K562 (cell line): ENCODE data around the gene EFHC1. TPM values are rescaled to one million over a fixed set of nuclear protein-coding genes. Genes with fewer than 3 reads are reported as not detected.

Experiments
- ATAC-seq: fragments of 200-7000 bp; cut with Tn5 transposase; 3 replicates; pipeline ENCODE4 v1.9.1; 2020; ENCODE audit warnings: moderate library complexity
- BruUV-seq: library from RNA; stranded (reverse); fragments of 400-500 nt; replicated peaks from 2 replicates; lab custom pipeline; 2021; lab: Mats Ljungman, UMichigan
- CTCF ChIA-PET: fragments of 300-600 bp; formaldehyde crosslinking; extraction: SDS; loops from one replicate; lab custom pipeline; 2021; ENCODE audit warnings: low intra/inter-chr PET ratio; lab: Yijun Ruan, JAX
- POLR2A ChIA-PET: fragments of 300-600, 350-650 bp; sonication (Branson Sonifier 250); formaldehyde crosslinking; extraction: SDS; loops from one replicate; lab custom pipeline; 2021; ENCODE audit warnings: antibody characterized with exemption, inconsistent platforms; lab: Yijun Ruan, JAX
- DNase-seq, 4 experiments: peaks; one replicate each; pipeline versions ENCODE4 v3.0.0 to v3.0.0-alpha.2; 2011 to 2018; ENCODE audit warnings: low spot score in 3 of 4, mixed read lengths in 3 of 4; ENCODE audit errors: extremely low read depth in 1 of 4
- FAIRE-seq: peaks from 2 replicates; lab custom pipeline; 2011; peaks lifted over from hg19 to GRCh38; lab: Jason Lieb, UNC
- H2AFZ ChIP-seq: 2 replicates; pipeline ENCODE4 v1.6.0; 2011; ENCODE audit warnings: low read depth, low read length, control low read depth, inconsistent platforms
- H3K27ac ChIP-seq: fragments of 200-600 bp; 3 replicates; pipeline ENCODE4 v1.8.0; 2011; ENCODE audit warnings: low read depth, mild to moderate bottlenecking, control low read depth, inconsistent platforms, low read length, moderate library complexity, mixed read lengths; ENCODE audit errors: extremely low read depth
- H3K27me3 ChIP-seq, 2 experiments: fragments of 300-600 bp in 1 of 2; 2 replicates in 1 of 2; 3 replicates in 1 of 2; pipeline versions ENCODE4 v1.6.0 to v1.8.0; 2011; ENCODE audit warnings: inconsistent platforms in 2 of 2, low read length in 2 of 2, mild to moderate bottlenecking in 1 of 2, mixed read lengths in 1 of 2, moderate library complexity in 1 of 2; ENCODE audit not compliant: control insufficient read depth in 2 of 2, insufficient read depth in 2 of 2
- H3K36me3 ChIP-seq: fragments of 300-600 bp; 3 replicates; pipeline ENCODE4 v1.8.0; 2011; ENCODE audit warnings: mild to moderate bottlenecking, low read length, inconsistent platforms; ENCODE audit not compliant: control insufficient read depth, insufficient read depth
- H3K4me1 ChIP-seq, 2 experiments: fragments of 200-600 bp in 1 of 2; replicated peaks in 1 of 2; 2 replicates in 1 of 2; 3 replicates in 1 of 2; pipeline versions ENCODE4 v1.5.1 to v1.8.0; 2011; ENCODE audit warnings: inconsistent platforms in 2 of 2, low read length in 2 of 2, mild to moderate bottlenecking in 1 of 2, mixed read lengths in 1 of 2, moderate library complexity in 1 of 2; ENCODE audit not compliant: control insufficient read depth in 2 of 2, insufficient read depth in 2 of 2
- H3K4me2 ChIP-seq: 2 replicates; pipeline ENCODE4 v1.6.1; 2011; ENCODE audit warnings: low read length, control low read depth, inconsistent platforms, mixed read lengths; ENCODE audit not compliant: insufficient read depth
- H3K4me3 ChIP-seq: fragments of 200-600 bp; sonication (generic), shearing (Covaris generic); 2 replicates; pipeline ENCODE4 v1.5.1; 2016; ENCODE audit warnings: control low read depth, inconsistent platforms
- H3K79me2 ChIP-seq: fragments of 200-600 bp; 3 replicates; pipeline ENCODE4 v1.8.0; 2011; ENCODE audit warnings: low read length, inconsistent platforms; ENCODE audit not compliant: control insufficient read depth, insufficient read depth
- H3K9ac ChIP-seq, 2 experiments: 2 replicates each; pipeline versions ENCODE4 v1.6.0 to v1.6.1; 2011; ENCODE audit warnings: low read depth in 2 of 2, low read length in 2 of 2, control low read depth in 1 of 2, inconsistent platforms in 1 of 2, mild to moderate bottlenecking in 1 of 2, mixed read lengths in 1 of 2; ENCODE audit not compliant: insufficient read depth in 1 of 2
- H3K9me1 ChIP-seq: one replicate; pipeline ENCODE4 v1.6.0; 2011; ENCODE audit warnings: inconsistent platforms, mild to moderate bottlenecking, low read length, moderate library complexity; ENCODE audit not compliant: control insufficient read depth, insufficient read depth
- H3K9me3 ChIP-seq: replicated peaks from 2 replicates; pipeline ENCODE4 v1.5.1; 2011; ENCODE audit warnings: low read depth, low read length, inconsistent platforms; ENCODE audit not compliant: control insufficient read depth, insufficient read depth
- H4K20me1 ChIP-seq: replicated peaks from 2 replicates; pipeline ENCODE4 v1.6.1; 2011; ENCODE audit warnings: low read length, inconsistent platforms, mixed read lengths; ENCODE audit not compliant: control insufficient read depth, insufficient read depth
- CBX8 ChIP-seq: fragments of 200-600 bp; sonication (generic); IDR thresholded peaks from 2 replicates; pipeline ENCODE4 v1.6.1; 2012; ENCODE audit warnings: borderline replicate concordance, mixed run types, low read depth, mild to moderate bottlenecking, moderate library complexity, mixed read lengths, low read length, control low read depth, inconsistent platforms; ENCODE audit not compliant: poor library complexity, severe bottlenecking; ENCODE audit errors: extremely low read depth
- HDGF ChIP-seq: fragments of 450-650 bp; IDR thresholded peaks from 2 replicates; pipeline ENCODE4 v1.6.1; 2016
- PRPF4 ChIP-seq: fragments of 200-400 bp; formaldehyde crosslinking; IDR thresholded peaks from one replicate; pipeline ENCODE4 v1.6.1; 2017; ENCODE audit warnings: low read length, low read depth, mild to moderate bottlenecking; ENCODE audit not compliant: insufficient read depth, poor library complexity, severe bottlenecking
- TOE1 ChIP-seq, 2 experiments: fragments of 450-650 bp in 1 of 2; sonication (generic) in 1 of 2; formaldehyde crosslinking in 1 of 2; IDR thresholded peaks; 2 replicates each; pipeline versions ENCODE4 v1.7.1 to v1.8.0; 2016 to 2022; ENCODE audit warnings: borderline replicate concordance in 2 of 2, mild to moderate bottlenecking in 2 of 2, antibody characterized with exemption in 1 of 2, inconsistent platforms in 1 of 2, low read depth in 1 of 2, missing genetic modification reagents in 1 of 2, moderate library complexity in 1 of 2
- ZNF699 ChIP-seq: fragments of 250-450 bp; sonication (Bioruptor Pico); IDR thresholded peaks from 2 replicates; pipeline ENCODE4 v1.8.0; 2021; ENCODE audit warnings: mild to moderate bottlenecking, moderate library complexity; ENCODE audit not compliant: insufficient replicate concordance
- WGBS: fragments of 100-300 bp; shearing (Covaris generic); methylation state at CpG from one replicate; pipeline ENCODE4 v1.1.6; 2016; ENCODE audit warnings: low coverage, mixed read lengths; ENCODE audit not compliant: insufficient coverage; ENCODE audit errors: missing lambda C conversion rate; 5-methylcytosine and 5-hydroxymethylcytosine counted together
- in situ Hi-C: fragments of 300-500 bp; cut with MboI; formaldehyde crosslinking; loops from 4 replicates; pipeline ENCODE4 v1.15.0; 2018; ENCODE audit warnings: inconsistent platforms, mixed read lengths
- intact Hi-C: fragments of 100-400 bp; cut with micrococcal nuclease; formaldehyde crosslinking; loops from 2 replicates; pipeline ENCODE4 v1.14.2; 2022
- polyA plus RNA-seq, 8 experiments: library from polyadenylated mRNA; depleted of rRNA in 4 of 8; stranded (reverse) in 5 of 8; unstranded in 3 of 8; fragments of >200 nt; fragmentation: Nextera tagmentation in 2 of 8; fragmentation: Illumina TruSeq in 1 of 8; extraction: Ambion mirVana in 2 of 8; extraction: Trizol in 1 of 8; gene quantifications; 2 replicates each; pipeline versions ENCODE4 v1.2.1 to v1.2.3, GENCODE V29; 2011 to 2014; ENCODE audit warnings: inconsistent platforms in 1 of 8, missing spikeins in 1 of 8
- total RNA-seq, 7 experiments: library from RNA; depleted of rRNA in 6 of 7; stranded (reverse); fragments of >200 nt in 6 of 7; fragmentation: Illumina TruSeq in 2 of 7; extraction: Trizol in 2 of 7; gene quantifications; 2 replicates each; pipeline versions ENCODE4 v1.2.1 to v1.2.3, GENCODE V29; 2011 to 2021; ENCODE audit warnings: low replicate concordance in 1 of 7
- TF ChIP-seq, protein P1 (sequence below), 2 experiments: fragments of 450-650 bp; IDR thresholded peaks; 2 replicates each; pipeline ENCODE4 v1.6.1; 2018; ENCODE audit warnings: mild to moderate bottlenecking in 2 of 2, low read depth in 1 of 2; ENCODE audit not compliant: partially characterized antibody in 2 of 2

Gene EFHC1
- total and polyA plus RNA-seq, 9 of the 15 experiments (the other 6 are each of a cell fraction or from before 2014, with no cell fraction given): 9.5 to 31.0 (median 14.9) TPM

- TF ChIP-seq, protein P1, sequence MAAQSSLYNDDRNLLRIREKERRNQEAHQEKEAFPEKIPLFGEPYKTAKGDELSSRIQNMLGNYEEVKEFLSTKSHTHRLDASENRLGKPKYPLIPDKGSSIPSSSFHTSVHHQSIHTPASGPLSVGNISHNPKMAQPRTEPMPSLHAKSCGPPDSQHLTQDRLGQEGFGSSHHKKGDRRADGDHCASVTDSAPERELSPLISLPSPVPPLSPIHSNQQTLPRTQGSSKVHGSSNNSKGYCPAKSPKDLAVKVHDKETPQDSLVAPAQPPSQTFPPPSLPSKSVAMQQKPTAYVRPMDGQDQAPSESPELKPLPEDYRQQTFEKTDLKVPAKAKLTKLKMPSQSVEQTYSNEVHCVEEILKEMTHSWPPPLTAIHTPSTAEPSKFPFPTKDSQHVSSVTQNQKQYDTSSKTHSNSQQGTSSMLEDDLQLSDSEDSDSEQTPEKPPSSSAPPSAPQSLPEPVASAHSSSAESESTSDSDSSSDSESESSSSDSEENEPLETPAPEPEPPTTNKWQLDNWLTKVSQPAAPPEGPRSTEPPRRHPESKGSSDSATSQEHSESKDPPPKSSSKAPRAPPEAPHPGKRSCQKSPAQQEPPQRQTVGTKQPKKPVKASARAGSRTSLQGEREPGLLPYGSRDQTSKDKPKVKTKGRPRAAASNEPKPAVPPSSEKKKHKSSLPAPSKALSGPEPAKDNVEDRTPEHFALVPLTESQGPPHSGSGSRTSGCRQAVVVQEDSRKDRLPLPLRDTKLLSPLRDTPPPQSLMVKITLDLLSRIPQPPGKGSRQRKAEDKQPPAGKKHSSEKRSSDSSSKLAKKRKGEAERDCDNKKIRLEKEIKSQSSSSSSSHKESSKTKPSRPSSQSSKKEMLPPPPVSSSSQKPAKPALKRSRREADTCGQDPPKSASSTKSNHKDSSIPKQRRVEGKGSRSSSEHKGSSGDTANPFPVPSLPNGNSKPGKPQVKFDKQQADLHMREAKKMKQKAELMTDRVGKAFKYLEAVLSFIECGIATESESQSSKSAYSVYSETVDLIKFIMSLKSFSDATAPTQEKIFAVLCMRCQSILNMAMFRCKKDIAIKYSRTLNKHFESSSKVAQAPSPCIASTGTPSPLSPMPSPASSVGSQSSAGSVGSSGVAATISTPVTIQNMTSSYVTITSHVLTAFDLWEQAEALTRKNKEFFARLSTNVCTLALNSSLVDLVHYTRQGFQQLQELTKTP (IDR thresholded peaks at IDR 0.05; ENCODE audit: low read depth in 1 of 2, partially characterized antibody in 2 of 2): no peak
- no peak for TF ChIP-seq TOE1 (IDR thresholded peaks at IDR 0.05; ENCODE audit: borderline replicate concordance)
- no peak for TF ChIP-seq TOE1 (CRISPR knock-in tag; IDR thresholded peaks at IDR 0.05; ENCODE audit: borderline replicate concordance, low read depth)
- no peak for TF ChIP-seq ZNF699
- TF ChIP-seq PRPF4: no peak
These were observed 150.2 kb downstream of the EFHC1 start (continued) for GRCh38 chr6:52570291-52570700.

- Histone ChIP-seq H3K27ac (no peak overlapping the region), H3K4me2 (no peak overlapping the region), H3K36me3 (no peaks in the 10 kb centered on the region), H4K20me1 (peaks cover 18% of the 10 kb centered on the region), H3K9ac (no peak overlapping the region), H3K9me3 (no peaks in the 10 kb centered on the region), H3K4me1 (peaks cover 20 to 21% of the 10 kb centered on the region in 2 experiments; a peak in 4 of 5 replicates)
- BruUV-seq: no TSS peak
- WGBS: 67% methylated on average over 10 of the region's 10 CpGs
- in situ Hi-C loops (no loop called here), intact Hi-C loops (no loop called here)
- FAIRE-seq (no peak), ATAC-seq (no peak), DNase-seq (no peak)
- TF ChIP-seq CBX8 (no peak), HDGF (no peak)
- TF ChIP-seq, all 486 proteins: peak for 0
- H2AFZ ChIP-seq: no peak overlapping the region
- no peaks in the 10 kb centered on the region for H3K27me3 ChIP-seq
- H3K79me2 ChIP-seq: peaks cover 57% of the 10 kb centered on the region
- ChIA-PET POLR2A (interaction anchor here (1.3 kb wide), 1 partner anchor 15 kb away, joined by 4 read pairs; no protein-coding TSS in a partner anchor), CTCF (no interaction called here)
- no peak overlapping the region for H3K4me3 ChIP-seq
- H3K9me1 ChIP-seq: no peaks in the 10 kb centered on the region
These were observed 151.1 kb downstream of the EFHC1 start for GRCh38 chr6:52571099-52571755.
